GM19463 (cell line): Measurements from ENCODE around the gene KLF7.

Experiments
- ATAC-seq: cut with Tn5 transposase; IDR thresholded peaks from one replicate; pipeline ENCODE4 v1.9.1; 2021; ENCODE audit warnings: mild to moderate bottlenecking, moderate library complexity; ENCODE audit not compliant: unreplicated experiment

KLF7 gene

GRCh38 chr2:207165121-207166038 is at the start of gene KLF7:
Gene KLF7, minus strand, starts transcription at chr2:207165948. Its CDS starts 380 bp downstream, at chr2:207165568.
- ATAC-seq, result no peak

- ATAC-seq, result no peak
These were observed 49.6 kb upstream of the KLF7 start for GRCh38 chr2:207215308-207215707.

DNA sequence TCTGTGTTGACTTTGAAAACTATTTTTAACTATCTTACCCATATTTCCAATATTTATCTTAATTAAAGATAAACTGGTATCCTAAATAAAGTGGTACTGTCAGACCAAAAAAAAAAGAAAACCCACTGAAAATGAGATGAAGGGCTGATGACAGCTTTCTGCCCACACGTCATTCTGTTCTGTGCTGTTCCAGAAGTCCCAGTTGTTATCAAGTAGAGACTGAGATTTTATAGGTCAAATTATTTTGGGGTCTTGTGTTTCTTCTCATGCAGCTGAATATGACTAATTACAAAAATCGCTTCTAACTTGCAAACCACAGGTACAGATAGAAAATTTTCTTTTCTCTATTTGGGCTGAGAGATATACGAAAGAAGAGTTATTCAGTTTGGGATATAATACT is 48.7 kb upstream of the KLF7 start:
- ATAC-seq, result no peak

GRCh38 chr2:207206011-207206410 is 40.3 kb upstream of the KLF7 start:
- no peak for ATAC-seq

GRCh38 chr2:207205173-207205957 is 39.6 kb upstream of the KLF7 start:
- ATAC-seq, result no peak

GRCh38 chr2:207203056-207203455 is 37.3 kb upstream of the KLF7 start:
- no peak for ATAC-seq

GRCh38 chr2:207202645-207203044 is 36.9 kb upstream of the KLF7 start:
- no peak for ATAC-seq

DNA sequence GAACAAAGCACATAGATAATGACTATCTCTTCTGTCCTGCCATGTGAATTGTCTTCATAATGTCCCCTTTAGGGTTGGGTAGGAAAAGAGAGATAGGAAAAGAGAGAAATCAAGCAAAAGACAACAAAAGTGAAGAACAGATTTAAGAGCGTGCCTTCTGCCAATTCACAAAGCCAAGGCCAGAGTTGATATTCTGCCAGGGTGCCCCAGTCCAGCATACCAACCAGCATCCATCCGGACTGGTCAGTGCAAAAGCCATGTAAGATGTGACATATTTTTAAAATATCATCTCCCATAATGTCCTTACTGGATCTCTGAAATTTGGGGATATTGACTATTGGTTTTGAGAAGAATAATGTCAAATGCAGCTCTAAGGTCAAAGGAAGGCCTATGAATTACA is 35.7 kb upstream of the KLF7 start:
- ATAC-seq, result no peak

DNA sequence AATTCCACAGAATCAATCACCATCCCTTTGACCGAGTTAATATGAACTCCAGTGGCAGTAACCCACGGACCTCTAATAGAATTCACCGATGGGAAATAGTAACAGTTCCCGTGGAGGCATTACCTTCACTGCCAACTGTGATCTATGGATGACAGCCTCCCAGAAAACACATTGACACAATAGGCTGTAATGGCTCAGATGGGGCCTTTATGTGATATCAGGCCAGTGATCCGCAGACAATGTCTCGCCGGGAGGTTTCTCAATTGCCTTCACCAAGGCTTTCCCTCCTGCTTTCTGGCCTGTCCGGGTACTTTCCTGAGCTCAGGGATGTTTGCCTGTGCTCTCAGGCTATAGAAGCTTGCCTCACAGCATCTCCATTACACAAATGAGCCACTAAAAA is 34.4 kb upstream of the KLF7 start:
- ATAC-seq, result no peak

DNA sequence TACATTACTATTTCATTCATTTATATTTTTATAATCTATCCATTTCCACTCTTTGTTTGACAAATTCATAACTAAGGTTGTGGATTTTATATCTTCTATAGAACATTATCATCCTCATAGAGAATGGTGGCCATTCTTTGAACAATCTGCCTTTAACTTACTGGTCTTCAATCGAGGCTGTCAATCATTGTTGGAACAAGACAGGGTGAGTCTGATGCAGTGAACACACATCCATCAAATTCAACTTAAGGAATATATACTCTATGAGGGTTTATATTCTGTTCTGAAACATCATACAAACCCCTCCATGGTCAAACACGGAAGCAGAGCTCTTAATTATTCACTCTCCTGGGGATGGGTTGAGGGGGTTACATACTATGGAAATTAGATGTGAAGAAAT is 28.3 kb upstream of the KLF7 start:
- no peak for ATAC-seq

GRCh38 chr2:207188626-207189419 is 23.1 kb upstream of the KLF7 start:
- no peak for ATAC-seq

GRCh38 chr2:207185372-207185771 is 19.6 kb upstream of the KLF7 start:
- no peak for ATAC-seq

- no peak for ATAC-seq
These were observed 19.0 kb upstream of the KLF7 start for GRCh38 chr2:207184768-207185167.

DNA sequence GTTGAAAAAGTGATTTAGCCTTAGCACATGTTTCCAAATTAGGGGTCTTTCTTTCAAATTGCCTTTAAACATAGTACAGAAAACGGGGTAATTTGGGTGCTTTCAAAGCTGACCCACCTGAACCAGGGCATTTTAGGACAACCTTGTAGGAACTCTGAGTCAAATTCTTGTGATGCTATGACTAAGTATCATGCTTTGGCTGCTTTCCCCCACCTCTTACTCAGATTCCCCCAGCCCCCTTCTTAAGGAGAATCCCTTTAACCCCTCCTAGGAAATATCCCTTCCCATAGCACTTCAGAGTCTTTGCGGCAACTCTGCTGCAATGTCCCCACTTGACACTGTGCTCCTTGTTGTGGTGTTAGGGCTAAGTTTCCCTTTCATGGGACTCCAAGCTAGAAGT is 18.6 kb upstream of the KLF7 start:
- no peak for ATAC-seq

GRCh38 chr2:207183506-207183905 is 17.8 kb upstream of the KLF7 start:
- ATAC-seq, result no peak

DNA sequence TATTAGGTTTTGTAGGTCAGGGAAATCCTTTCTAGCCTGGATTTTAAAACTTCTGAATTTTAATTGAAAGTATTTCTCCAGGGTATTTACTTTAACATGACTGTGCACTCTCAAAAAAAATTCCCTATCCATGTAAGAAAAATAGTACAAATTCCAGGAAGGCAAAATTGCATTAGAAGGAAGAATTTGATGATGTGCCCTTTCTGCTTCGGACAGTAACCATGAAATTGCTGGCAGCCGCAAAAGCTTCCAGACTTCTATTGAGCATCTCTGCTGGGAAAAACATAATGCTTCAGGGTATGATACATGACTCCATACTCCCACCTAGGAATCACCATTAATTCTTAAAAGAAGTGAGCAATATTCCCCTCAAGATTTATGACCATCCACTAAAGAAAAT is 17.2 kb upstream of the KLF7 start:
- no peak for ATAC-seq

- ATAC-seq, result no peak
These were observed 16.0 kb upstream of the KLF7 start for GRCh38 chr2:207181526-207182274.

GRCh38 chr2:207180741-207181140 is 15.0 kb upstream of the KLF7 start:
- ATAC-seq, result no peak

GRCh38 chr2:207176247-207176646 is 10.5 kb upstream of the KLF7 start:
- ATAC-seq, result no peak

DNA sequence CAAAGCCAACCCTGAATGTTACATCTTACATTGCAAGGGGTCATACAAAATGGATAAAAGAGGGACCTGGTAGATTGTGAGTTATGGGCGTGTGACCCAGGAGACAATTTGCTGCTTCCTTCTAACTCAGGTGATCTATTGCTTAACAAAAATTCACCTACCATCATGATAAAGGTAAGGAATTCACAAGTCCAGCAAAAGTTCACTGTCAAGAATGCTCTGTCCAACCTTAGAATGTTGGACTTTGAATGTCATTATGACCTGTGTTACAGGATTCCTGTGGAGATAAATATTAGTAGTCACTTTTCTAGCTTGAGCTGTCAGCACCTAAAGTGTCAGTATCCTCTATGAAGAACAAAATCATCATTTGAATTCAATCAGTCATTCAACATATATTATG is 7.9 kb upstream of the KLF7 start:
- ATAC-seq, result no peak
